Measurements from ENCODE around the gene ORC5.

GRCh38 chr7:104231054-104232046 is 23.5 kb upstream of the ORC5 start:
- TF ChIP-seq POLR2A (IDR thresholded peaks at IDR 0.05; ENCODE audit: low read length) (no peak), GATA1 (IDR thresholded peaks at IDR 0.05; ENCODE audit: low read depth, low read length) (no peak)
